Prostate gland (tissue), 2 donors: ENCODE results near the gene NR5A2.

ENCODE experiments used
- CTCF ChIP-seq, 4 experiments: fragments of 200-600 bp in 2 of 4; fragments of 450-650 bp in 2 of 4; sonication (generic) in 2 of 4; IDR thresholded peaks; 1 replicate in 3 of 4; 2 replicates in 1 of 4; pipeline ENCODE4 v1.5.1; 2016 to 2019; ENCODE audit warnings: antibody characterized with exemption in 4 of 4, mild to moderate bottlenecking in 2 of 4, moderate library complexity in 2 of 4
- POLR2A ChIP-seq: fragments of 450-650 bp; IDR thresholded peaks from one replicate; pipeline ENCODE4 v1.6.1; 2016; ENCODE audit warnings: antibody characterized with exemption, mild to moderate bottlenecking

GRCh38 chr1:199981584-199981983 lies 45.9 kb upstream of the NR5A2 start:
- no peak for TF ChIP-seq CTCF (IDR thresholded peaks at IDR 0.05)
- TF ChIP-seq POLR2A = no peak
